Suprapubic skin (tissue), 4 donors: ENCODE results near the gene SCAMP5. TPM values are rescaled to one million over a fixed set of nuclear protein-coding genes. Genes with fewer than 3 reads are reported as not detected.

Experiments
- DNase-seq, 2 donors: peaks; one replicate each; pipeline ENCODE4 v3.0.0-alpha.2; 2019; ENCODE audit warnings: low spot score in 2 of 2
- H3K27ac ChIP-seq: fragments of 200-600 bp; sonication (generic); one replicate; pipeline ENCODE4 v1.5.1; 2019
- H3K27me3 ChIP-seq: fragments of 200-600 bp; sonication (generic); one replicate; pipeline ENCODE4 v1.5.1; 2019
- H3K36me3 ChIP-seq: fragments of 200-600 bp; sonication (generic); one replicate; pipeline ENCODE4 v1.5.1; 2019
- H3K4me1 ChIP-seq: fragments of 200-600 bp; sonication (generic); one replicate; pipeline ENCODE4 v1.5.1; 2019
- H3K4me3 ChIP-seq: fragments of 200-600 bp; sonication (generic); one replicate; pipeline ENCODE4 v1.5.1; 2019; ENCODE audit warnings: mild to moderate bottlenecking
- H3K9me3 ChIP-seq: fragments of 200-600 bp; sonication (generic); one replicate; pipeline ENCODE4 v1.5.1; 2019
- CTCF ChIP-seq, 2 donors: fragments of 200-600 bp in 1 of 2; fragments of 450-650 bp in 1 of 2; sonication (generic) in 1 of 2; IDR thresholded peaks; one replicate each; pipeline ENCODE4 v1.5.1; 2016 to 2019; ENCODE audit warnings: antibody characterized with exemption in 2 of 2, mild to moderate bottlenecking in 1 of 2, moderate library complexity in 1 of 2
- EP300 ChIP-seq: sonication (generic); formaldehyde crosslinking; IDR thresholded peaks from one replicate; pipeline ENCODE4 v1.6.1; 2017; ENCODE audit warnings: antibody characterized with exemption
- POLR2A ChIP-seq, 2 donors: fragments of 450-650 bp; IDR thresholded peaks; one replicate each; pipeline ENCODE4 v1.6.1; 2017; ENCODE audit warnings: antibody characterized with exemption in 2 of 2, mild to moderate bottlenecking in 2 of 2, moderate library complexity in 2 of 2
- POLR2AphosphoS5 ChIP-seq, 3 donors: sonication (generic); formaldehyde crosslinking; IDR thresholded peaks; one replicate each; pipeline ENCODE4 v1.6.1; 2017; ENCODE audit warnings: antibody characterized with exemption in 3 of 3
- WGBS: methylation state at CpG from one replicate; pipeline ENCODE4 v1.1.5; 2018; 5-methylcytosine and 5-hydroxymethylcytosine counted together
- total RNA-seq, 4 donors: library from RNA; depleted of rRNA; stranded (reverse); fragments of >200 nt; gene quantifications; one replicate each; pipeline ENCODE4 v1.1.0, GENCODE V29; 2016

The SCAMP5 gene
- total RNA-seq, 4 donors from 2014 or later, result 0.53 to 4.5 (median 2.7) TPM

DNA sequence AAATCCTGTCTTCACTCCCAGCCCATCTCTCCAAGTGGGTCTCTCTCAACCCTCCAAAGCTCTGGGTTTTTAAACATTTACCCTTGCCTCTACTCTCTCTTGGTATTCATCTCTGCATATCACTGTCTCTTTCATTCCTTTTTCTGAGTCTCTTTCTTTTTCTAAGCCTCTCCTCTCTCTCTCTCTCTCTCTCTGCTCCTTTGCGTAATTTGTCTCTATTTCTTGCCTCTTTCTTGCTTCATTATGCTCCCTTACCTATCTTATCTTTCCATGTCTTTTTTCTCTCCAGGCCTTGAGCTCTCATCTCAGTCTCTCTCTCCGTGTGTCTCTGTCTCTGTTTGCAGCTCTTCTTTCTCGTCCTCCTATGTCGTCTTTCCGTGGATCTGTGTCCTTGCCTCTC lies 678 bp upstream of the SCAMP5 start:
- TF ChIP-seq POLR2AphosphoS5 (IDR thresholded peaks at IDR 0.05), result no peak
- no peak for TF ChIP-seq EP300
- TF ChIP-seq CTCF (IDR thresholded peaks at IDR 0.05), result no peak
- no peak for TF ChIP-seq POLR2A (IDR thresholded peaks at IDR 0.05)
- Histone ChIP-seq H3K27me3 (peaks cover 15% of the 10 kb centered on the region), H3K36me3 (no peaks in the 10 kb centered on the region), H3K4me3 (peak overlapping the region; percentile 69), H3K27ac (no peak overlapping the region), H3K4me1 (peaks cover 15% of the 10 kb centered on the region), H3K9me3 (no peaks in the 10 kb centered on the region)
- no peak for DNase-seq
- WGBS, result 48% methylated on average over 5 of the region's 5 CpGs

DNA sequence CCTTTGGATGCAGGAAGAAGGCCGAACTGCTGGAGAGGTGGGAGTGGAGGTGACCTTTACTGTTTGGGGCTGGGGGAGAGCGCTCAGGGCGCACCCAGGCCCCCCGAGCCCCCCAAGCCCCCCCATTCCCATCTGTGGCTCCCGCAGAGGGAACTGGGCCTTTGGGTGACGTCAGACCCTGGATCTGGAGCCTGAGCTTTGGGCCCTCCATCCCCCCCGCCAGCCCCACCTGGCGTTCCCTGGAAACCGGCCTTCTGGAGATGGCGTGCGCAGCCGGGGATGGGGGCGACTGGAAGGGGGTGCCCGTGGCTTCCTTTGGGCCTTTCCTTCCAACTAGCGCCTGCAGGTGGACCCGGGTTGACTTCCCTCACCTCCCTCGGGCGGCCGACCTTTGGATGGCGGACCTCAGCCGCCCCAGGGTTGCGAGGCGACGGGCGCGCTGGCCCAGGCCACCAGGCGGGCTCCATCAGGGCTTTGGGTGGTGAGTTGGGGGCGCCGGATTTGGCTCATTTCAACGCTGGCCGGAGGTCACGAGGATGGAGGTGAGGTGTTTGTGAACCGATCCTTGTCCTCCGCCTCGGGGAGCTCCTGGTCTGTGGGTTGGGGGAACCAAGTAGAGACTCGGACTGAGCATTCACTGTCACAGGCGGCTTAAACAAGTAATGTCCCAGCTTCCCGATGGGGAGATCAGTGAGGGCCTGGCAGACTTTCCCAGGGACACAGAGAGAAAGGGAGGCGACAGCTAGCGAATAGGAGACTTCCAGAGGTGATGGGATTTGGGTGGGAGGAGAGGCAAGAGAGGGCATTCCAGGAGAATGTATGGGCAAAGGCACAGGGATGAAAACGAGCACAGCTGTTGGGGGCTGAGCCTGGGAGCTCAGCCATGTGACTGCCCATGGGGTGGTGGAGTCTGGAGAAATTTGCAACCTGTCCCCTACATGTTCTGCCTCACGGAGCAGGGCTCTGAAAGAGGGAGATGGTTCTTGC lies 709 bp downstream of the SCAMP5 start:
- Histone ChIP-seq H3K27ac (no peak overlapping the region), H3K4me1 (peaks cover 15% of the 10 kb centered on the region), H3K27me3 (peaks cover 15% of the 10 kb centered on the region), H3K4me3 (peak overlapping the region; percentile 69), H3K36me3 (no peaks in the 10 kb centered on the region), H3K9me3 (no peaks in the 10 kb centered on the region)
- DNase-seq, result peak in 1 of 2 donors; percentile 64
- TF ChIP-seq EP300 (no peak), CTCF (IDR thresholded peaks at IDR 0.05) (no peak), POLR2AphosphoS5 (IDR thresholded peaks at IDR 0.05) (no peak), POLR2A (IDR thresholded peaks at IDR 0.05) (no peak)
- WGBS, result 17% methylated on average over 8 of the region's 42 CpGs

DNA sequence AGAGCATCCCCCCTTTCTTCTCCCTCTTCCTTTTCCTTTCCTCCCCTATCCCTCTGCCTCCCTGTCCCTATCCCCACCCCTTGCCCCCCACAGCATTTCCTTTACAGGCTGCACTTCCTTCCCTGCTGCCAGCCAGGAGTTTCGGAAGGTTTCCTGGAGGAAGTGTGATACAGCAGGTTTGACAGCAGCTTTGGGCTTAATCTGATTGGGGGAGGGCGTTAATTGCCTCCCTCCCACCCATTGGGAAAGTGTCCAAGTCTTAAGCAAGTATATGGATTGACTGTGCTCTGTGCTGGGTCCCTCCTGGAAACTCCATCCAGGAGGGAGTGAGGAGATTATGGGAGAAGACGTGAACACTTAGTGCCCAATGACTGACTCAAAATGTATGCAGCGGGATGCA lies 1.8 kb downstream of the SCAMP5 start:
- WGBS, result 58% methylated on average over 4 of the region's 4 CpGs
- Histone ChIP-seq H3K36me3 (no peaks in the 10 kb centered on the region), H3K27ac (no peak overlapping the region), H3K27me3 (peaks cover 15% of the 10 kb centered on the region), H3K9me3 (no peaks in the 10 kb centered on the region), H3K4me3 (no peak overlapping the region), H3K4me1 (peaks cover 15% of the 10 kb centered on the region)
- no peak for DNase-seq
- TF ChIP-seq EP300 (no peak), POLR2A (IDR thresholded peaks at IDR 0.05) (no peak), CTCF (IDR thresholded peaks at IDR 0.05) (no peak), POLR2AphosphoS5 (IDR thresholded peaks at IDR 0.05) (no peak)

GRCh38 chr15:74997543-74997942 lies 2.2 kb downstream of the SCAMP5 start:
- Histone ChIP-seq H3K4me1 (peaks cover 15% of the 10 kb centered on the region), H3K9me3 (no peaks in the 10 kb centered on the region), H3K4me3 (no peak overlapping the region), H3K36me3 (no peaks in the 10 kb centered on the region), H3K27me3 (peaks cover 15% of the 10 kb centered on the region), H3K27ac (no peak overlapping the region)
- DNase-seq, result no peak
- WGBS, result 95% methylated on average over 2 of the region's 2 CpGs
- no peak for TF ChIP-seq POLR2AphosphoS5 (IDR thresholded peaks at IDR 0.05)
- TF ChIP-seq EP300, result no peak
- TF ChIP-seq CTCF (IDR thresholded peaks at IDR 0.05), result no peak
- TF ChIP-seq POLR2A (IDR thresholded peaks at IDR 0.05), result no peak

DNA sequence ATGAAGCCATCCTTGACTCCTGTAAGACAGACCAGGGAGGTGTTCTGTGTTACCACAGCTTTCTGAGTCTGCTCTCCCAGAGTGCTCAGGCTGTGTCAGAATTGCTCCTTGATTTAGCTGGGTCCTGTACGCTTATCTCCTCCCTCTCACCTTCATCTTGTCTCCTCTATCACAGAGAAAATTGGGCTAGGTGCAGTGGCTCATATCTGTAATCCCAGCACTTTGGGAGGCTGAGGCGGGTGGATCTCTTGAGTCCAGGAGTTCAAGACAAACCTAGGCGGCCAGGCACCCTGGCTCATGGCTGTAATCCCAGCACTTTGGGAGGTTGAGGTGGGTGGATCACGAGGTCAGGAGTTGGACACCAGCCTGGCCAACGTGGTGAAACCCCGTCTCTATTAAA lies 5.9 kb downstream of the SCAMP5 start:
- no peak overlapping the region for H3K4me3 ChIP-seq
- peaks cover 8% of the 10 kb centered on the region for H3K27me3 ChIP-seq
- H3K4me1 ChIP-seq, result peaks cover 2% of the 10 kb centered on the region
- H3K9me3 ChIP-seq, result no peaks in the 10 kb centered on the region
- 68% methylated on average over 6 of the region's 6 CpGs for WGBS
- no peak overlapping the region for H3K27ac ChIP-seq
- TF ChIP-seq POLR2A (IDR thresholded peaks at IDR 0.05) (no peak), EP300 (no peak), POLR2AphosphoS5 (IDR thresholded peaks at IDR 0.05) (no peak), CTCF (IDR thresholded peaks at IDR 0.05) (no peak)
- no peak for DNase-seq
- H3K36me3 ChIP-seq, result no peaks in the 10 kb centered on the region
